Activated naive CD4-positive, alpha-beta T cell treated with anti-CD3 and anti-CD28 coated beads, Interleukin-2, amount 50 U/mL, for 16 hours (primary cell): ENCODE data around the gene API5.
"Not testable (repeated sequence)": the region's sequence is repeated elsewhere in the genome, so short reads cannot be mapped to it uniquely, and the experiment has no call there.

Source experiments
- DNase-seq: peaks from one replicate; pipeline ENCODE4 v3.0.0-alpha.2; 2020

API5 gene

GRCh38 chr11:43311791-43312607 is at the start of gene API5:
TSS of gene API5 (plus strand) at chr11:43311996. CDS start at chr11:43312128, 132 bp downstream.
- peak; percentile 93 for DNase-seq

DNA sequence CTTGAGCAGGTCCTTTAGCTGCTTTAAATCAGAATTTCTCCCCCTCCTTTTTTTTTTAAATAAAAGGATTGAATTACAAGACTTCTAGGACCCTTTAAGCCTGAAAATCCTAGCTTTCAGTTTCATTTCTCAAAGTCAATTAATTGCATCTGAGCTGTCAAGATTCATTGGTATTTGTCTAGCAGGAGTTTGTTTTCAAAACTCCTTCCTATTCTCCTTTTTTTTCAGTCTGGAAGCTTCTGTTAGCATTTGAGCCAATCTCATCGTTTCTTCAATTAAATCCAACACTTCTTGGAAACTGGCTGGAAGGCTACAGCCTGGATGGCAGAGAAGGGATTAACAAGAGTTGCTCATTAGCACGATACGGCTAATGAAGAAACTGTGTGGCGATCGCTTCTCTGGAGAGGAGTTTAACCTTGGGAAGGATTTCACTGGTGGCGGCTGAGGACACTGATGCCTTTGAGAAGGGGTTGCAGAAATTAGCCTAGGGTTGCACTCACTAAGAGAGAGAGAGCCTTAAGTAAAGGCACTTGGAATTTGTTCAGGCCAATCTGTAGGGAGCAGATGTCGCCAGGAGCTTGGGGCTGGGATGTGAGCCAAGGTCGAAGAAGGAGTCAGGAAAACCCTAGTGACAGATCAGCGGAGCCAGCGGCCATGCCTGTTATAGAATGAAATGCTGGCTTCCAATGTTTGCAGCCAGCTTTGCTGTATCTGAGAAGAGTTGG is 43.8 kb upstream of the API5 start:
- DNase-seq = no peak

DNA sequence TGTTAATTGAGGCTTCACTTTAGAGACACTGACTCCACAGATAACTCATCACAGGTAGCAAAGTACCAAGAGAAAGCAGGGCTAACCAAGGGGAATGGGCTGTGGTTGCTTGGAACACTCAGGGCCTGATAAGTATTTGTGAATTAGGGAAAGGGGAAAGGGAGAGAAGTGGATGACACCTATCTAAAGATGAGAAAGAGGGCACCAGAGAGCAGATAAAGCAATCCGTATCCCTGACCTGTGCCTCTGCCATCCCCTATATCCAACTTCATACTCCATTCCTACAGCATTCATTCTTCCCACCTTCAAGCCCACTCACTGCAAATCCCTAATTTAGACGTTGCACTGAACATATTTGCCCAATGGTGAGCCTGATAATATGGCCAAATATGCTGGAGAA is 43.0 kb upstream of the API5 start:
- DNase-seq = no peak

GRCh38 chr11:43269254-43269918 is 42.4 kb upstream of the API5 start:
- DNase-seq = no peak

- no peak for DNase-seq
These were observed 41.3 kb upstream of the API5 start for GRCh38 chr11:43270468-43270867.

DNA sequence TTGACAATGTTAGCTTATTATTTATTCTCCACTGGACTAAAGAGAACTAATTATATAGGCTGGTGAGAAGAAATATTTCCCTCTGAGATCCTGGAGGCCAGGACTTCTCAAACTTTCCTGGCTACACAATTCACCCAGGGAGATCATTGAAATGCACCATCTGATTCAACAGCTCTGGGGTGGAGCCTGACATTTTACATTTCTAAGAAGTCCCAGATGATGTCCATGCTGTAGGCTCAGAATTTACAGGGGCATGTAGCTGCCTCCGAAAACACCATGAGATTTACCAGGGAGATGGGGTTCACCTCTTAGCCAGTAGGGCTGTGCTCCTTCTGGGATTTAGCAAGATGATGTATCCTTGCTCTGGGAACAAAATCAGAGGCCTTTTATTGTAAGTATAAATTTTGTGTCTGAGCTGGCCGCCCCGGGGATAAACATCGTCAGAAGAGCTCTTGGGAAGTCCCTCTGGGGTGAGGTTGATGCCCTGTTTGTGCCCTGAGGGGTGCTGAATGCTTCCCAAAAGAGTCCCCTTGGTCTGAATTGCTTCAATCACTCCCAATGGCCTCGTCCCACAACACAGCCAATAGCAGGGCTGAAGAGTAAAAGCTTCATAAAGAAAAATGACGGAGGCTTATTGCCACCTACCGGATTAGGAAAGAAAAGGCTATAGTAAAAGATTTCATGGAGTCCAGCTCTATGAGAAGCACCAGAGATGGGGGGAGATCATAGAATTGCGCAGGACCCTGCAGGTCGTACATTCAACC is 33.4 kb upstream of the API5 start:
- DNase-seq = no peak

GRCh38 chr11:43282607-43283440 is 29.0 kb upstream of the API5 start:
- peak; percentile 38 for DNase-seq

GRCh38 chr11:43285826-43286225 is 26.0 kb upstream of the API5 start:
- DNase-seq = no peak

DNA sequence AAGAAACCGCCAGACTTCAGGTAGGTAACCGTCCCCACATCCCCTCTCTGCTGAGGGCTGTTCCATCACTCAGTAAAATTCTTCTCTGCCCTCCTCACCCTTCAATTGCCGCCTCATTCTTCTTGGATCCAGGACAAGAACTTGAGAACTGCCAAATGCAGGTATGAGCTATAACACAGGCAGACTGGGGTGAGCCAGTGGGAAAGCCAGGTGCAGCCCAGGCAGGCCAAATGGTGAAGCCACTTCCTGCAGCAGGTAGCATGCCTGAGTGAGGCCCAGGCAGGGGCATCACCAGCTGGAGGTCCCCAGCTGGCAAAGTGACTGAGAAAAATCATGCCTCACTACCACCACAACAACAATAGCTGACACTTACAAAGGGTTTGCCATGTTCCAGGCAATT is 22.4 kb upstream of the API5 start:
- DNase-seq = no peak

DNA sequence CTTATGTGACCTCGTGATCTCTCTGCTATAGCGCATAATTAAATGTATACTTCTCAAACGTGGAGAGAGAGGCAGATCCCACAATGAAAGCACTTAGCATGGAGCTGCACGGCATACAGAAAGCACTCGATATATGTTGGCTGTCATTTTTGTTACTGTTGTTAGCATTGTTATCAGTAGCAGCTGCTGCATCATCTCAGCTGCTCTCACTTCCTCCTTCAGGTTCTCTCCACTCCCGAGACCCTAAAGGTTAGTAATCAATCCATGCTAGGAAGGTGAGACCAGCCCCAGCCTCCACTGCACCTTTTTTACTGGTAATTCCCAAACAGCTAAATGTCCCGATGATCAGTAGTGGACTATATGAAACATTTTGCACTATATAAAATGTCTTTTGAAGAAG is 13.4 kb upstream of the API5 start:
- no peak for DNase-seq

DNA sequence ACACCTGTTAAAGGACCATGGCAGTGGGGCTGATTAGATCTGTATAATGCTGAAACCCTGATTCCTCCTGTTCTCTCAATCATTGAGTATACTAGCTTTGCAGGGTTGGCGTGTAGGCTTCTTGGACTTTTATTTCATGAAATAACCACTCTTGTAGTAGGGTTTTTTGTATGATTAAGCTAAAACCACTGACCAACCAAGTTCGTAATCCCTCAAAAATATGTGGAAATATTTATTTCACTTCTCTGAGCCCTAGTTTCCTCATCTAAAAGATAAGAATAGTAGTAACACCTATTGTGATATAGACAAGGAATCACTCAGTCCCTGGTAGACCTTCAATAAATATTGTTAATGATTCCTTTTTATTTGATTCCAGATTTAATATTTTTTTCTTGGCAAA is 4.2 kb downstream of the API5 start:
- no peak for DNase-seq

GRCh38 chr11:43316451-43316850 is 4.7 kb downstream of the API5 start:
- no peak for DNase-seq

GRCh38 chr11:43327987-43328386 is 16.2 kb downstream of the API5 start:
- DNase-seq = no peak

- DNase-seq = no peak
These were observed 16.7 kb downstream of the API5 start for GRCh38 chr11:43328482-43328881.

GRCh38 chr11:43341159-43341558 is 29.4 kb downstream of the API5 start:
- no peak for DNase-seq

GRCh38 chr11:43351426-43351825 is 39.6 kb downstream of the API5 start:
- DNase-seq = not testable (repeated sequence)

DNA sequence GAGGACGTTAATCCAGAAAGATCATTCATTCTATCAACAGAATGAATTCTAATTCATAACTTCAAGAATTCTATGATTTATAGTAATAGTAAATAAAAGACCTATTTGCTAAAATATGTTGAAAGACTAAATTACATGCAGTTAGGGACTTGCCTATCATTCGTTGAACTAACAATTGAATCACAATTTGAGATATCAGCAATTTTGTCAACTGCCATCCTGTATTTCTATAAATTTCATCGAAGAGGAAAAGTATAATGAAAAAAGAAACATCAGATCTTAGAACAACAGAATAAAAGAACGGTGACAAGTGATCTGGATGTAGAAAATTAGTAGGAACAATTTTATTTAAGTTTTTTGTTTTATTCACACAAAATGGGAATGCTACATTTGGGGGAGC is 42.5 kb downstream of the API5 start:
- no peak for DNase-seq

DNA sequence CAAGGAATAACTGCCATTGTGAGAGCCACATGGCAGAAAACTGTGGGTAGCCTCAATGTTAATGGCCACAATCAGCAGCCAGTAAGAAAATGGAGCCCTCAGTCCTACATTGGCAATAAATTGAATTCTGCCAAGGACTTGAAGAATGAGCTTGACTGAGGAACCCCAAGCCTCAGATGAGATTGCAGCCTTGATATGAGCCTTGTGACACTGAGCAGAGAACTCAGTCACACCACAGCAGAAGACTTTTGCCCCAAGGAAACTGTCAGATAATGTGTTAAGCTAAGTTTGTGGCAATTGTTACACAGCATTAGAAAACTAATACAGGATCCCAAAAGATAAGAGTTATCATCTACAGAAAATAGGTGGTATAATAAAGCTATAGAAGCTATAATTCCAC is 44.5 kb downstream of the API5 start:
- no peak for DNase-seq

- no peak for DNase-seq
These were observed 46.5 kb downstream of the API5 start for GRCh38 chr11:43358279-43358800.

DNA sequence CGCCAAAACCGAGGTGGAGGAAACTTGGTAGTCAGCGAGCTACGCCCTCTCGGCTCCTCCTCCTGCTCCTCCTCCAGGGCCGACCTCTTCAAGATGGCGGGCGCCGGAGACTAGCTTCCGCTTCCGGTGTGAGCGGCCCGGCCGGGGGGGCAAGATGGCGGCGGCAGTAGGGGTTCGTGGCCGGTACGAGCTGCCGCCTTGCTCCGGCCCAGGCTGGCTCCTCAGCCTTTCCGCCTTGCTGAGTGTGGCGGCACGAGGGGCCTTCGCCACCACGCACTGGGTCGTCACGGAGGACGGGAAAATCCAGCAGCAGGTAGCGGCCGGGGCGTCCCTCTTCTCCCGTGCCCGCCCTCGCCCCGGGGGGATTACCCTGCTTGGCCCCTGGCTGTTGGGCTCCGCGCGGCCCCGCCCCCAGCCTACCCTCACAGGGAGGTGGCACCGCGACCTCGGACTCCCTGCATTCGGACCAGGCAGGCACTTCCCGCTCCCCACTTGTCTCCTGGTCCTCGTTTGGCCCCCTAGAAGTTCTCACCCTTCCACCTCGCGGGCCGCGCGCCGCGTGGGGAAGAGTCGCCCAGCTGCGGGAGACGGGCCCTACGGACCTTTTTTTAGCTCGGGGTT is 47.1 kb downstream of the API5 start, which contains the start of gene TTC17:
Gene TTC17 (plus strand): TSS at position 120 of the 621 bp plus-strand sequence. CDS start 35 bp downstream, at position 155.
- DNase-seq = peak; percentile 95

- no peak for DNase-seq
These were observed 47.6 kb downstream of the API5 start for GRCh38 chr11:43359422-43359818.
